T-helper 1 cell treated with Interleukin-12 subunit alpha and Interleukin-12 subunit beta and Interleukin-4 antibody, amounts not matched to agents 30 μg/mL and 1 μg/mL, for 36 hours (primary cell): ENCODE data around the gene CD99L2.
"Not testable (repeated sequence)": the region's sequence is repeated elsewhere in the genome, so short reads cannot be mapped to it uniquely, and the experiment has no call there.

Experiments used
- H3K27ac Mint-ChIP-seq: one replicate; pipeline ENCODE4 v1.8.0; 2021; ENCODE audit warnings: mild to moderate bottlenecking, mixed read lengths
- H3K27me3 Mint-ChIP-seq: one replicate; pipeline ENCODE4 v1.8.0; 2021; ENCODE audit warnings: low read depth, mixed read lengths
- H3K36me3 Mint-ChIP-seq: one replicate; pipeline ENCODE4 v1.8.0; 2021; ENCODE audit warnings: low read depth, mixed read lengths
- H3K4me1 Mint-ChIP-seq: one replicate; pipeline ENCODE4 v1.8.0; 2021; ENCODE audit warnings: low read depth, mixed read lengths
- H3K4me3 Mint-ChIP-seq: one replicate; pipeline ENCODE4 v1.8.0; 2021; ENCODE audit warnings: mild to moderate bottlenecking, moderate library complexity, mixed read lengths
- H3K9me3 Mint-ChIP-seq: one replicate; pipeline ENCODE4 v1.8.0; 2021; ENCODE audit warnings: mixed read lengths

Gene CD99L2

GRCh38 chrX:150907474-150907873 is 9.0 kb upstream of the CD99L2 start:
- H3K27me3 Mint-ChIP-seq = peaks cover 8% of the 10 kb centered on the region
- H3K36me3 Mint-ChIP-seq = no peaks in the 10 kb centered on the region
- H3K4me3 Mint-ChIP-seq = no peak overlapping the region
- H3K4me1 Mint-ChIP-seq = no peaks in the 10 kb centered on the region
- no peak overlapping the region for H3K27ac Mint-ChIP-seq
- no peaks in the 10 kb centered on the region for H3K9me3 Mint-ChIP-seq

- Mint-ChIP-seq H3K27ac (no peak overlapping the region), H3K27me3 (peaks cover 8% of the 10 kb centered on the region), H3K4me1 (no peaks in the 10 kb centered on the region), H3K4me3 (no peak overlapping the region), H3K36me3 (no peaks in the 10 kb centered on the region), H3K9me3 (no peaks in the 10 kb centered on the region)
Observed at GRCh38 chrX:150906694-150907093, 8.2 kb upstream of the CD99L2 start.

DNA sequence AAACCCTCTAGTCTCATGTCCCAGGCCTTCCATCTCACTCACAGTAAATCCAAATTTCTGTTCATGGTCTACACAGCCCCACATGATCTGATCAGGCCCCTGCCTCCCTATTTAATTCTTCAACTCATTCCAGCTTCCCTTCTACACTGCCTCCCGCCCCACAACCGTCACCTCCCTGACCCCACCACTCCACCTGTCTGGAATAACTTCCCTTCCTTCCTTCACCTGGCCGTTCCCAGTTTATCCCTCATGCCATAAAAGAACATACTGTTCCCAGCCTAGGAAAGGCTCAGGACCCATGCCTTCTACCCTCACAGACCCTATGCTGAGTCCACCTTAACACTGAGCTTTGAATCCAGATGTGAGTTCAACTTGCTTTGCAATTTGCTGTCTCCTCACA is 6.8 kb upstream of the CD99L2 start:
- H3K4me3 Mint-ChIP-seq = no peak overlapping the region
- H3K9me3 Mint-ChIP-seq = no peaks in the 10 kb centered on the region
- H3K27me3 Mint-ChIP-seq = peaks cover 13% of the 10 kb centered on the region
- no peak overlapping the region for H3K27ac Mint-ChIP-seq
- H3K4me1 Mint-ChIP-seq = no peaks in the 10 kb centered on the region
- no peaks in the 10 kb centered on the region for H3K36me3 Mint-ChIP-seq

DNA sequence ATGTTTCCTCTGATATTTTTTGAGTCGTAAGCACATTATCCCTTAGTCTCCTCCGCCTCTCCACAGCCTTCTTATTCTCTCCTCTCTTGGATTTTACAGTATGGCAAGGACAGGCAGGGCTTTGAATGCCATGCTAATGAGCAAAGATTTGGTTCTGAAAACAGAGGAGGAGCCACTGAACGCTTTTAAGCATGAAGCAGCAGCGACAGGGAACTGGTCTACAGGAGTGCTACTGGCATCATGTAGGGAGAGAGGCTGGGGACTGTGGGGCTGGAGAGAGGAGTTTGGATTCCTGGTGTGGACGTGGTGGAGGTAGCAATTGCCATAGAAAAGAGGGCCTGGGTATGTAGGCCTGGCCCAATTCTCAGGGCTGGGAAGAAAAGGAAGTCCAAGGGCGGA is 4.6 kb upstream of the CD99L2 start:
- Mint-ChIP-seq H3K4me3 (no peak overlapping the region), H3K27ac (no peak overlapping the region), H3K9me3 (no peaks in the 10 kb centered on the region), H3K4me1 (peaks cover 5% of the 10 kb centered on the region), H3K36me3 (no peaks in the 10 kb centered on the region), H3K27me3 (peaks cover 17% of the 10 kb centered on the region)

DNA sequence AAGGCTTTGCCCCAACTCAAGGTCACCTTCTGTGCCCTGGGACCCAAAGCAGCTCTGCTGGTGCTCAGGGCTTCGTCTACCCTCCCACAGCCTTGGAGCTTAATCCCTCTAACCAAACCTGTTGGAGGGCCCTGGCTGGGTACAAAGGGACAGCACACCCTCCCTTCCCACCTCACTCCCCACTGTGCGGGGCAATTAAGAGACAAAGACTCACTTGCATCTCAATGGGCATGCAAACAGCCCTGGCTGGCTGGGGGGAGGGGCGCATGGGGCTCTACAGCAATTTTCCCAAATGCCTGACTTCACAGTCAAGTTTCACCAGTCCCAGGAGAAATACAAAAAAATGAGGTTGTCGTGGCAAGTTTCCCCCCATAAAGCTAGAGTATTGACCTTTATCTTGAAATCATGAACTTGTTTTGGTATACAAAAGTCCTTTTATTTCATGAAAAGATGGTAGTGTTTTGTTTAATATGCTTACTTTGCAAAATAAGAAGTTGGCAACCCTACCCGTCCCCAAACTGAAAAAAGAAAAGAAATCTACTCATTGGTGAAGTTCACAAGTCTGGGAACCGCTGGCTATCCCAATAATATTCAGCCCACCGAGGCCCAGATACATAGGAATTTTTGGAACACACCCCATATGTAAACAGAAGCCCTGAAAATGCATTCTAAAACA is 4.1 kb upstream of the CD99L2 start:
- no peak overlapping the region for H3K4me3 Mint-ChIP-seq
- no peaks in the 10 kb centered on the region for H3K36me3 Mint-ChIP-seq
- no peak overlapping the region for H3K27ac Mint-ChIP-seq
- no peaks in the 10 kb centered on the region for H3K9me3 Mint-ChIP-seq
- peaks cover 5% of the 10 kb centered on the region for H3K4me1 Mint-ChIP-seq
- peaks cover 17% of the 10 kb centered on the region for H3K27me3 Mint-ChIP-seq

DNA sequence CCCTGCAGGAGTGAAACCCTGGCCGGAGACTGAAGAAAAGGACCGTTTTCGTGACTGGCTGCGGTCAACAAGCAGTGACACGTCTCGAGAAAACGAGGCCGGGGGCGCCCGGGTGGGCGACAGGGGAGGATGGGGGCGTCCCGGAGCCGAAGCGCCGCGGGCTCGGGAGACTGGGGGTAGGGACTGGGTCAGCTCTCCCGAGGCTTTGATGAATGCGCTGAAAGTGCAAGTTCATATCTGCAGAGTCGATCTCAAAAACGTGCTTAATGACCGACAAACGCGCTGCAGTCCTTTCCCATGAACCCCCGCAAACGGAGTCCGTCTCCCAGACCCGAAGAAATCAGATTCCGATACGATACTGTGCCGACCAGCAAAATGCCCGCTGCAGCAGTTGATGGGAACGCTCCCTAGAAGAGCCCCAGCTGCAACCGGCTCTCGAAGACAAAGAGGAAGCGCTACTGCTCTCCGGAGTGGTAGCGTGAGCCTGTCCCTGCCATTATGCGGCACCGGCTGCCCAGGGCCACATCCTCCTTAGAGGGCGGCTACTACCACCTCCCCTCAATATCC is 806 bp upstream of the CD99L2 start:
- H3K36me3 Mint-ChIP-seq = no peaks in the 10 kb centered on the region
- H3K27ac Mint-ChIP-seq = peak overlapping the region; percentile 38

DNA sequence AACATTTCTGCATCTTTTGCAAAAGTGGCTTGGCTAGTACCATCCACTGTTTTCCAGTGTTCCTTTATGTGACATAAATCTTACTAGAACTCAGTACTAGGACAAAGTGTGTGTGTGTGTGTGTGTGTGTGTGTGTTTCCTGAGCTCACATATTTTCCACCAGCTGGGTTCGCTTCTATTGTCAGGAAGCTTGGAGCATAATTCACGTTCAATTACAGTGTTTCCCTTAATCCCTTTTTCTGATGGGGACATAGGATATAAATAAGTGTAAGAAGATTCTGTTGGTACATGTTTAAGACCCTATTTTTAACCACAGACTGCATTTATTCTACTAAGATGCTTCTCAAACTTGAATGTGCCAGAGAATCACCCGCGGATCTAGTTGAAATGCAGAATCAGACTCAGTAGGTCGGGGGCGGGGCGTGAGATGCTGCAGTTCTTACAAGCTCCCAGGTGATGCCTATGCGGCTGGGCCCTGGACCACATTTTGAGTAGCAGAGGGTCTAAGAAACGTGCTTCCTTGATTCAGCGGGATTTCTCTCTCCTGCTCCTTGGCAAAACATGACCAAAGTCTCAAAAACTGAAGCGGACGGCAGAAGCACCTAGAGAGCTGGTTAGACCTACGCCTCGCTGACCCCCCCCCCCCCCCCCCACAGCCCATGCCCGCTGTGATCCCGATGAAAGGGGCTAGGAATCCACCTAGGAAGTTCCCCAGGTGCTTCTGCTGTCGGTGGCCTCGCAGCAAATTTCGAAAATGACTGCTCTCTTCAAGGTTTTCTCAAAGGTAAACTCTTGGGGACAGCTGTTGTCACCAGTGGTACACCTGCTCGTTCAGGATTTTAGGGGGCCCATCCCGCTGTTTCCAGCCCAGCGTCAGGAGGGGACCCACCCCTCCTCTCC is 797 bp downstream of the CD99L2 start:
- peaks cover 10% of the 10 kb centered on the region for H3K27me3 Mint-ChIP-seq
- no peaks in the 10 kb centered on the region for H3K9me3 Mint-ChIP-seq
- H3K4me3 Mint-ChIP-seq = peak overlapping the region; percentile 73
- no peaks in the 10 kb centered on the region for H3K36me3 Mint-ChIP-seq
- peak overlapping the region; percentile 84 for H3K27ac Mint-ChIP-seq
- peaks cover 10% of the 10 kb centered on the region for H3K4me1 Mint-ChIP-seq

More for the DNA sequence above, 806 bp upstream of the CD99L2 start:
- Mint-ChIP-seq H3K9me3 (no peaks in the 10 kb centered on the region), H3K4me1 (peaks cover 10% of the 10 kb centered on the region), H3K27me3 (peaks cover 14% of the 10 kb centered on the region), H3K4me3 (peak overlapping the region; percentile 89)

DNA sequence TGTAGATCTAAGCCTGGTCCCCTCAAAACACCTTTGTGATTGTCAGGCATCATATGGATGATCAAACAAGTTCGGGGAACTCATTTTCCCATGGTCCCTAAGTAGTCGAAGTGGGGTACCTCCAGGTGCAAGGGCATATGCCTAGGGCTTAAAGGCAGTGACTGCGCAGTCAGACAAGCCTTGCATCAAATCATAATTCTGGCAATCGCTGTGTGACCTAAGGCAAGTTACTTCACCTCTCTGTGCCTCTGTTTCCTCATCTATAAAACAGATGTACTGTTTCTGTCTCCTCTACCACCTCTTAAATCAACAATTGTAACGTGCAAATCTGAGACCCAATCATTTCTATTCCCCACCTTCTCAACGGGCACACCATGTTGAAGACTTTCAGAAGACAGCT is 1.8 kb downstream of the CD99L2 start:
- Mint-ChIP-seq H3K27ac (no peak overlapping the region), H3K27me3 (peaks cover 10% of the 10 kb centered on the region), H3K9me3 (no peaks in the 10 kb centered on the region), H3K4me1 (peaks cover 10% of the 10 kb centered on the region), H3K36me3 (no peaks in the 10 kb centered on the region), H3K4me3 (peak overlapping the region; percentile 14)

GRCh38 chrX:150893936-150894335 is 4.5 kb downstream of the CD99L2 start:
- Mint-ChIP-seq H3K36me3 (no peaks in the 10 kb centered on the region), H3K27ac (no peak overlapping the region), H3K27me3 (no peaks in the 10 kb centered on the region), H3K9me3 (no peaks in the 10 kb centered on the region), H3K4me1 (peaks cover 5% of the 10 kb centered on the region), H3K4me3 (no peak overlapping the region)

DNA sequence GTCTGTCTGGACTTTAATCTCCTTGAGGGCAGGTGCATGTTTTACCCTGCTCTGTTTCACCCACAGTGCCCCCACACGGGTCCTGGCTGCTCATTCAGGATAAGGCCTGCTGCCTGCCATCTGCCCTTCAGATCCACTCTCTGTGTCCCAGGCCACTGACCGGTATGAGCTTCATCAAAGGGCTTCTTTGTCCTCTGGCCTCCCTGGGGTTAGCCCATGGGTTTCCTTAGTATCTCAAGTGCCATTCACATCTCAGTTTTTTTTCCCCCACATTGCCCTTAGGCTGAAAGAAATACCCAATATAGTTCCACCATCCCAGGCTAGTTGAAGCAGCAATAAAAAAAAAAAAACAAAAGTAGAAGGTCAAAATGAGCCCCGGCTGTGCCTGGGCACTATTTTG is 9.3 kb downstream of the CD99L2 start:
- H3K36me3 Mint-ChIP-seq = no peaks in the 10 kb centered on the region
- no peaks in the 10 kb centered on the region for H3K27me3 Mint-ChIP-seq
- no peak overlapping the region for H3K4me3 Mint-ChIP-seq
- H3K27ac Mint-ChIP-seq = no peak overlapping the region
- H3K9me3 Mint-ChIP-seq = no peaks in the 10 kb centered on the region
- no peaks in the 10 kb centered on the region for H3K4me1 Mint-ChIP-seq

GRCh38 chrX:150887906-150888465 is 10.5 kb downstream of the CD99L2 start:
- no peak overlapping the region for H3K4me3 Mint-ChIP-seq
- no peaks in the 10 kb centered on the region for H3K36me3 Mint-ChIP-seq
- peaks cover 2% of the 10 kb centered on the region for H3K4me1 Mint-ChIP-seq
- no peaks in the 10 kb centered on the region for H3K27me3 Mint-ChIP-seq
- H3K27ac Mint-ChIP-seq = no peak overlapping the region
- H3K9me3 Mint-ChIP-seq = no peaks in the 10 kb centered on the region

- H3K9me3 Mint-ChIP-seq, H3K36me3 Mint-ChIP-seq, H3K4me3 Mint-ChIP-seq, H3K27me3 Mint-ChIP-seq, H3K27ac Mint-ChIP-seq, H3K4me1 Mint-ChIP-seq: not testable (repeated sequence)
Observed at GRCh38 chrX:150887268-150887667, 11.2 kb downstream of the CD99L2 start.

- H3K27ac Mint-ChIP-seq = no peak overlapping the region
- H3K4me3 Mint-ChIP-seq = no peak overlapping the region
- H3K36me3 Mint-ChIP-seq = no peaks in the 10 kb centered on the region
- H3K27me3 Mint-ChIP-seq = no peaks in the 10 kb centered on the region
- H3K9me3 Mint-ChIP-seq = no peaks in the 10 kb centered on the region
- peaks cover 3% of the 10 kb centered on the region for H3K4me1 Mint-ChIP-seq
Observed at GRCh38 chrX:150886381-150886780, 12.1 kb downstream of the CD99L2 start.

- Mint-ChIP-seq H3K36me3 (peaks cover 8% of the 10 kb centered on the region), H3K9me3 (peaks cover 13% of the 10 kb centered on the region), H3K27me3 (no peaks in the 10 kb centered on the region), H3K27ac (peak overlapping the region; percentile 94), H3K4me1 (peaks cover 27% of the 10 kb centered on the region), H3K4me3 (peak overlapping the region; percentile 35)
Observed at GRCh38 chrX:150880808-150881165, 17.7 kb downstream of the CD99L2 start.
